Measurements from ENCODE around the gene STAM. TPM values are rescaled to one million over a fixed set of nuclear protein-coding genes. Genes with fewer than 3 reads are reported as not detected.

The STAM gene
- total RNA-seq, 1 donor from 2014 or later: 27.8 TPM

DNA sequence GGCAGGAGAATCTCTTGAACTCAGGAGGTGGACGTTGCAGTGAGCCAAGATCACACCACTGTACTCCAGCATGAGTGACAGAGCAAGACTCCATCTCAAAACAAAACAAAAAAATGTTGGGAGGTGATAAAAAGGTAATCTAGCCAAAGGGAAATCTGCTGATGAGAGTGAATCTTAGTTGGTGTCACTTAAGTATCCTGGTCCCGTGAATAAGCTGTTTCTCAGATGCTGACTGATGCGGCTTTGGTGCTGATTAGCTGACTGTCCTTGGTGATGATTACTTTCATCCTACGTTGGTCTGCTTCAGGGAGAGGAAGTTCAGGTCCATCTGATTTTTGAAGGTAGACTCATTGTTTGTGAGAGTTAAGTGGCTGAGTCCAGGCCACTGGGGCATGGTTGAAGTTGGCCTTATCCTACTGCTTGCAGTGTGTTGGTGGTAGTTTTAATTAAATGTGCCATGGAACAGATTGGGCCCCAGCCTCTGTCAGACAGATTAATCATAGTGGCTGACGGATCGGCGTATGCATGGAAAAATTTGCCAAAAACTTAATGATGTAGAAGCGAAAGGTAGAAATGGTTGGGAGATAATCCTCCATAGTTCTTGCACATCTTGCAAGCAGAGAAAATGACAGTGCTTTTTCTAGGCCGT, 90.6 kb downstream of the STAM start:
- no peak for DNase-seq (ENCODE audit: low spot score, unreplicated experiment)
- TF ChIP-seq, protein P1, sequence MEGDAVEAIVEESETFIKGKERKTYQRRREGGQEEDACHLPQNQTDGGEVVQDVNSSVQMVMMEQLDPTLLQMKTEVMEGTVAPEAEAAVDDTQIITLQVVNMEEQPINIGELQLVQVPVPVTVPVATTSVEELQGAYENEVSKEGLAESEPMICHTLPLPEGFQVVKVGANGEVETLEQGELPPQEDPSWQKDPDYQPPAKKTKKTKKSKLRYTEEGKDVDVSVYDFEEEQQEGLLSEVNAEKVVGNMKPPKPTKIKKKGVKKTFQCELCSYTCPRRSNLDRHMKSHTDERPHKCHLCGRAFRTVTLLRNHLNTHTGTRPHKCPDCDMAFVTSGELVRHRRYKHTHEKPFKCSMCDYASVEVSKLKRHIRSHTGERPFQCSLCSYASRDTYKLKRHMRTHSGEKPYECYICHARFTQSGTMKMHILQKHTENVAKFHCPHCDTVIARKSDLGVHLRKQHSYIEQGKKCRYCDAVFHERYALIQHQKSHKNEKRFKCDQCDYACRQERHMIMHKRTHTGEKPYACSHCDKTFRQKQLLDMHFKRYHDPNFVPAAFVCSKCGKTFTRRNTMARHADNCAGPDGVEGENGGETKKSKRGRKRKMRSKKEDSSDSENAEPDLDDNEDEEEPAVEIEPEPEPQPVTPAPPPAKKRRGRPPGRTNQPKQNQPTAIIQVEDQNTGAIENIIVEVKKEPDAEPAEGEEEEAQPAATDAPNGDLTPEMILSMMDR (IDR thresholded peaks at IDR 0.05; ENCODE audit: unreplicated experiment): no peak
- Mint-ChIP-seq H3K4me1 (ENCODE audit: low read depth) (no peaks in the 10 kb centered on the region), H3K9me3 (ENCODE audit: low read depth) (no peaks in the 10 kb centered on the region), H3K27ac (no peak overlapping the region), H3K36me3 (ENCODE audit: insufficient read depth) (no peaks in the 10 kb centered on the region), H3K27me3 (no peaks in the 10 kb centered on the region), H3K4me3 (ENCODE audit: low read depth) (no peak overlapping the region)

DNA sequence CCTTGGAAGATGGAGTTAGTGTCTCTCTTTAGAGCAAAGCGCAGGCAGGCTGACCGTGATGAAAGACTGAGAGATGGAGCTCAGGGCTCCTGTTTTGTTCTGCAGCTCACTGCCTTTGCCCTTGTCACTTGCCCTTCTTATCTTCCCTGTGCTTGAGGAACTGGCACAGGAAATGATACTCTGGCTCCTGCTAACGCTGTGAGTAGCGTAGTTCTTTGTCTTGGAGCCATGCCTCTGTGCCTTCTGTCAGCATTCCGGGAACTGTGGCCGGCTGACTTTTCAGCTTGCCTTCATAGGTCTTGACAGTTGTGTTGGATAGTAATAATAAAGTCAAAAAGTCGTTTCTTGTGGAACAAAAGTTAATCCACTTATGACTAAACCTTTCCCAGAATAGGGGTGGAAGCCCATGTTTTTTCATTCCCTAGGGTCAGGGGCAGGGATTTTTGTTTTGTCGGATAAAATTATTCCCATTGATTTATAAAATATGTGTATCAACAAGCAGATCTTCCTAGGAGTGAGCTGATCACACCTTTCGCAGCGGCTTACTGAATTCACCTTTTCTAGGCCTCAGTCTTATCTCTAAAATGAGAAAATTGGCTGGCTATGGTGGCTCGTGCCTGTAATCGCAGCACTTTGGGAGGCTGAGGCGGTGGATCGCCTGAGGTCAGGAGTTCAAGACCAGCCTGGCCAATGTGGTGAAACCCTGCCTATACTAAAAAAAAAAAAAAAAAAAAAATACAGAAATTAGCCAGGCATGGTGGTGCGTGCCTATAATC, 91.4 kb downstream of the STAM start:
- Mint-ChIP-seq H3K36me3 (ENCODE audit: insufficient read depth) (no peaks in the 10 kb centered on the region), H3K9me3 (ENCODE audit: low read depth) (no peaks in the 10 kb centered on the region), H3K4me3 (ENCODE audit: low read depth) (no peak overlapping the region), H3K4me1 (ENCODE audit: low read depth) (no peaks in the 10 kb centered on the region), H3K27me3 (no peaks in the 10 kb centered on the region), H3K27ac (no peak overlapping the region)
- no peak for DNase-seq (ENCODE audit: low spot score, unreplicated experiment)
- TF ChIP-seq, protein P1 (IDR thresholded peaks at IDR 0.05; ENCODE audit: unreplicated experiment): no peak

DNA sequence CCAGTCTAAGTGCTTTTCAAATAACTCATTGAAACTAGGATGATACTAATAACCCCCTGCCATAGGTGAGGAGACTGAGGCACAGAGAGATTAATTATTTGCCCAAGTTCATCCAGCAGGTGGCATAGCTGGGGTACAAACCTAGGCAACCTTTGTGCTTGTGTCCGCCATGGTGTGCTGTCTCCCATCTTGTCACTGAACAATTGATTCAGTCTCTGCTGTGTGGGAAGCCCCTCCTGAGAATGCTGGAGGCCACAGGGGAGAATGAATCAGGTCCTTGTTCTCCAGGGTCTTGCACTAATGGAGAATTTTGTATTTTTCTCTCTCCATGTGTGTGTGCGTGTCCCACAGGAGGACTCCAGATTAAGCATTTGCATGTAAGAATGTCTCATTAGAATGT, 92.3 kb downstream of the STAM start:
- no peak overlapping the region for H3K4me3 Mint-ChIP-seq (ENCODE audit: low read depth)
- TF ChIP-seq, protein P1 (IDR thresholded peaks at IDR 0.05; ENCODE audit: unreplicated experiment): peak; percentile 7
- DNase-seq (ENCODE audit: low spot score, unreplicated experiment): no peak
- H3K4me1 Mint-ChIP-seq (ENCODE audit: low read depth): no peaks in the 10 kb centered on the region
- no peaks in the 10 kb centered on the region for H3K36me3 Mint-ChIP-seq (ENCODE audit: insufficient read depth)
- H3K27ac Mint-ChIP-seq: no peak overlapping the region
- no peaks in the 10 kb centered on the region for H3K27me3 Mint-ChIP-seq
- H3K9me3 Mint-ChIP-seq (ENCODE audit: low read depth): no peaks in the 10 kb centered on the region

DNA sequence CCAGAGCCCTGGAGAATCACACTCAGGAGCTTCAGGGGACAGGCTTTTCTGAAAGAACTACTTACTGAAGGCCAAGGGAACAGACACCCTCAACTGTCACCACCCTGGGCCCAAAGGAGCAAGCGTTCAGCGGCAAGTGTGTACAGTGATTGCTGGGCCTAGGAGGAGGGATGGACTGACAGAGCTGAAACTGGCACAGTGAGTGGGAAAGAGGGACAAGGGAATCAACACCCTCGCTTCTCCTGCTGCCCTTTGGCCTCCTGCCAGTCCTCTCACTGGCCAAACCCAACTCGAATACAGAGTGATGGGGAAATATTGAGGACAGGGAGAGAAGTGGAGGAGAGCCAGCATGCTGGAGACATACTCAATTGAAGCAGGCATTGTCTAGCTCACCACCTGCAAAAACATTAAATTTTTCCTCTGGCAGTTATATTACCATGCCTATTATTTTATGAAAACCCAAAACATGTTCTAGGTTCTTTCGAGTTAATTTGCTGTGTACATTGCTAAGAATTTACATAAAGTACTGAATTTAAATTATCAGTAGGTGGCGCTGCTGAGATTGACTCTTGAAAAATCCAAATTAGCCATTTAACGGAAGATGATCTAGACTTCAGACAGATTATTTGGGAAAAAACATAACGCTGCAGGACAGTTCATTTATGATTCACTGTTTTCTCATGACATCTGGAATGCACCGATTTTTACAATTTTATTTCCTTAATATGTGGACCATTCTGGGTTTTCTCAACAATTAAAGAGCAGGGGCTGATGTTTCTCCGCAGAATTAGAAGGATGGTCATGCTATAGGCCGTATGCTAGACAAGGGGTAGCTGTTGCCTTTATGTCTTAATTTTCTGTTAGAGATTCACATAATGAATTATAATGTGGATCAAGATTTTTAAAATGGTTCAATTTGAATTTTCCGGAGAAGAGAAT, 93.3 kb downstream of the STAM start:
- TF ChIP-seq, protein P1 (IDR thresholded peaks at IDR 0.05; ENCODE audit: unreplicated experiment): peak; percentile 67
- H3K9me3 Mint-ChIP-seq (ENCODE audit: low read depth): no peaks in the 10 kb centered on the region
- DNase-seq (ENCODE audit: low spot score, unreplicated experiment): no peak
- H3K4me3 Mint-ChIP-seq (ENCODE audit: low read depth): no peak overlapping the region
- no peaks in the 10 kb centered on the region for H3K4me1 Mint-ChIP-seq (ENCODE audit: low read depth)
- H3K27ac Mint-ChIP-seq: no peak overlapping the region
- H3K27me3 Mint-ChIP-seq: no peaks in the 10 kb centered on the region
- H3K36me3 Mint-ChIP-seq (ENCODE audit: insufficient read depth): no peaks in the 10 kb centered on the region

DNA sequence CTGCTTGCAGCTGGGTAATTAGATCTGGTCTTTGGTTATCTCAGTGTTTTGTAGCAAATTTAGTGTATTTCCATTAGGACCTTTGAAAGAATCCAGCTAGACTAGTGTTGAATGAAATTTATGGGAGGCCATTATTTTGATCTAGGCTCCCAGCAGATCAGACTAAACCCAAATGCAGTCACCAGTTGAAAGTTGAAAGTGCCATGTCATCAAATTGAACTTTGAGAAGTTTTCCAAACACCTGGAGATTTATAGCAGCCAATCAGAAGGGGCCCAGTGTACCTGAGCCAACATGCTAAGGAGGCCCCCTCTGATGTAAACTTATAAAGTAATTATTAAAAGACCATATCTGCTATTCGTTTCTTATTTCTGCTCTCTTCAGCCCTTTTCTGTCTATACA, 96.7 kb downstream of the STAM start:
- Mint-ChIP-seq H3K4me3 (ENCODE audit: low read depth) (no peak overlapping the region), H3K9me3 (ENCODE audit: low read depth) (no peaks in the 10 kb centered on the region), H3K4me1 (ENCODE audit: low read depth) (no peaks in the 10 kb centered on the region), H3K27me3 (peaks cover 12% of the 10 kb centered on the region), H3K36me3 (ENCODE audit: insufficient read depth) (no peaks in the 10 kb centered on the region), H3K27ac (no peak overlapping the region)
- DNase-seq (ENCODE audit: low spot score, unreplicated experiment): no peak
- TF ChIP-seq, protein P1 (IDR thresholded peaks at IDR 0.05; ENCODE audit: unreplicated experiment): no peak
